ENCODE results near the gene TGFBRAP1.
A peak's percentile ranks its signal among the peaks of the same experiment; 100 is the strongest.

TGFBRAP1 gene
- total RNA-seq: 15.6 to 70.3 (median 55.0) reads per million in 18 experiments

- peak; percentile 30 to 73 for DNase-seq
These were observed at the start of gene TGFBRAP1 for GRCh38 chr2:105329561-105330495. TSS of gene TGFBRAP1 (minus strand) at chr2:105329735. CDS start at chr2:105308301, 21,434 bp downstream.

- no peak for DNase-seq
These were observed 49.4 kb upstream of the TGFBRAP1 start for GRCh38 chr2:105378921-105379383.

GRCh38 chr2:105378276-105378840 is 48.8 kb upstream of the TGFBRAP1 start:
- DNase-seq: no peak

- DNase-seq: peak in 1 of 2 donors; percentile 13
These were observed 48.3 kb upstream of the TGFBRAP1 start for GRCh38 chr2:105377871-105378270.

- DNase-seq: no peak
These were observed 47.3 kb upstream of the TGFBRAP1 start for GRCh38 chr2:105376789-105377240.

- DNase-seq: no peak
These were observed 46.5 kb upstream of the TGFBRAP1 start for GRCh38 chr2:105376010-105376409.

- DNase-seq: no peak
These were observed 45.5 kb upstream of the TGFBRAP1 start for GRCh38 chr2:105375001-105375561.

- no peak for DNase-seq
These were observed 44.4 kb upstream of the TGFBRAP1 start for GRCh38 chr2:105373895-105374401.

- no peak for DNase-seq
These were observed 43.8 kb upstream of the TGFBRAP1 start for GRCh38 chr2:105373344-105373781.

- no peak for DNase-seq
These were observed 42.3 kb upstream of the TGFBRAP1 start for GRCh38 chr2:105371810-105372209.

GRCh38 chr2:105371156-105371555 is 41.6 kb upstream of the TGFBRAP1 start:
- DNase-seq: no peak

GRCh38 chr2:105369777-105370690 is 40.5 kb upstream of the TGFBRAP1 start:
- peak; percentile 82 to 89 for DNase-seq

- DNase-seq: no peak
These were observed 39.3 kb upstream of the TGFBRAP1 start for GRCh38 chr2:105368759-105369408.

GRCh38 chr2:105365206-105365605 is 35.7 kb upstream of the TGFBRAP1 start:
- no peak for DNase-seq

GRCh38 chr2:105364436-105365139 is 35.1 kb upstream of the TGFBRAP1 start:
- DNase-seq: no peak

- no peak for DNase-seq
These were observed 33.5 kb upstream of the TGFBRAP1 start for GRCh38 chr2:105362862-105363591.

GRCh38 chr2:105361102-105361889 is 31.8 kb upstream of the TGFBRAP1 start:
- DNase-seq: no peak

GRCh38 chr2:105358593-105358992 is 29.1 kb upstream of the TGFBRAP1 start:
- DNase-seq: no peak

GRCh38 chr2:105357122-105357521 is 27.6 kb upstream of the TGFBRAP1 start:
- DNase-seq: no peak

Data from inflammatory macrophage (primary cell).